HCT116 (cell line): ENCODE results near the gene P2RX7. TPM values are rescaled to one million over a fixed set of nuclear protein-coding genes. Genes with fewer than 3 reads are reported as not detected.

Source experiments
- ATAC-seq: fragments of 200-7000 bp; cut with Tn5 transposase; 2 replicates; pipeline ENCODE4 v1.9.1; 2020; ENCODE audit warnings: mild to moderate bottlenecking, moderate library complexity
- BruUV-seq: library from RNA; stranded (reverse); fragments of 400-500 nt; replicated peaks from 2 replicates; lab custom pipeline; 2021; lab: Mats Ljungman, UMichigan
- CTCF ChIA-PET: fragments of 300-600 bp; sonication (Branson Sonifier 250); formaldehyde crosslinking; loops from one replicate; lab custom pipeline; 2021; ENCODE audit warnings: antibody characterized with exemption; lab: Charles Lee
- POLR2A ChIA-PET: fragments of 300-600, 350-600 bp; sonication (Branson Sonifier 250); formaldehyde crosslinking; loops from one replicate; lab custom pipeline; 2021; ENCODE audit warnings: antibody characterized with exemption; lab: Charles Lee
- RAD21 ChIA-PET, 2 experiments: fragments of 300-600 bp; sonication (Branson Sonifier 250); formaldehyde crosslinking; loops; one replicate each; lab custom pipeline; 2023; ENCODE audit warnings: low total read pairs in 2 of 2; ENCODE audit not compliant: uncharacterized antibody in 2 of 2, unreplicated experiment in 2 of 2, low non-redundant PET in 1 of 2; lab: Charles Lee
- DNase-seq: peaks from one replicate; pipeline ENCODE4 v3.0.0-alpha.2; 2010; ENCODE audit warnings: low read depth, low spot score
- H2AFZ ChIP-seq: fragments of 200-600 bp; shearing (Covaris generic), sonication (generic); 2 replicates; pipeline ENCODE4 v1.6.1; 2017; ENCODE audit warnings: low read depth, mixed run types, mixed read lengths, antibody characterized with exemption, low read length; ENCODE audit not compliant: poor library complexity, severe bottlenecking
- H3K27ac ChIP-seq: 2 replicates; pipeline ENCODE4 v1.5.1; 2012; ENCODE audit warnings: low read depth, low read length
- H3K27me3 ChIP-seq: fragments of 200-600 bp; sonication (generic); 2 replicates; pipeline ENCODE4 v1.6.1; 2016; ENCODE audit warnings: mixed run types, low read length, mixed read lengths; ENCODE audit not compliant: insufficient read depth
- H3K36me3 ChIP-seq, 2 experiments: fragments of 200-500 bp in 1 of 2; fragments of 200-600 bp in 1 of 2; sonication (Bioruptor generic) in 1 of 2; sonication (generic) in 1 of 2; 2 replicates each; pipeline versions ENCODE4 v1.5.1 to v1.6.1; 2014 to 2016; ENCODE audit warnings: low read length in 2 of 2, inconsistent platforms in 1 of 2, mixed read lengths in 1 of 2, mixed run types in 1 of 2; ENCODE audit not compliant: insufficient read depth in 2 of 2, control insufficient read depth in 1 of 2
- H3K4me1 ChIP-seq, 2 experiments: fragments of 200-600 bp in 1 of 2; sonication (generic) in 1 of 2; 2 replicates each; pipeline versions ENCODE4 v1.5.1 to v1.6.1; 2012 to 2017; ENCODE audit warnings: low read length in 2 of 2, inconsistent platforms in 1 of 2, mild to moderate bottlenecking in 1 of 2, mixed read lengths in 1 of 2, mixed run types in 1 of 2, moderate library complexity in 1 of 2; ENCODE audit not compliant: insufficient read depth in 2 of 2, control insufficient read depth in 1 of 2
- H3K4me2 ChIP-seq: fragments of 200-600 bp; sonication (generic); 2 replicates; pipeline ENCODE4 v1.6.1; 2017; ENCODE audit warnings: mixed run types, low read length, mixed read lengths
- H3K4me3 ChIP-seq, 2 experiments: fragments of 200-600 bp in 1 of 2; sonication (generic) in 1 of 2; replicated peaks in 1 of 2; 2 replicates each; pipeline ENCODE4 v1.5.1; 2011 to 2016; ENCODE audit warnings: low read length in 2 of 2, control low read depth in 1 of 2, low read depth in 1 of 2, mild to moderate bottlenecking in 1 of 2, mixed read lengths in 1 of 2, mixed run types in 1 of 2
- H3K79me2 ChIP-seq: fragments of 200-600 bp; sonication (generic); 2 replicates; pipeline ENCODE4 v1.6.1; 2017; ENCODE audit warnings: mild to moderate bottlenecking, mixed run types, low read length, moderate library complexity, mixed read lengths; ENCODE audit not compliant: insufficient read depth
- H3K9ac ChIP-seq: fragments of 200-600 bp; sonication (generic); 2 replicates; pipeline ENCODE4 v1.6.1; 2016; ENCODE audit warnings: low read length, mixed read lengths
- H3K9me2 ChIP-seq: fragments of 200-600 bp; sonication (generic), shearing (Covaris generic); 2 replicates; pipeline ENCODE4 v1.6.1; 2017; ENCODE audit warnings: mixed run types, mild to moderate bottlenecking, moderate library complexity; ENCODE audit not compliant: insufficient read depth
- H3K9me3 ChIP-seq, 2 experiments: fragments of 200-500 bp in 1 of 2; fragments of 200-600 bp in 1 of 2; sonication (Bioruptor generic) in 1 of 2; sonication (generic) in 1 of 2; 2 replicates each; pipeline ENCODE4 v1.6.1; 2014 to 2017; ENCODE audit warnings: low read length in 2 of 2, mixed read lengths in 2 of 2, inconsistent platforms in 1 of 2, low read depth in 1 of 2, mild to moderate bottlenecking in 1 of 2, mixed run types in 1 of 2, moderate library complexity in 1 of 2; ENCODE audit not compliant: control insufficient read depth in 1 of 2, insufficient read depth in 1 of 2
- H4K20me1 ChIP-seq: fragments of 200-600 bp; sonication (generic), shearing (Covaris generic); 2 replicates; pipeline ENCODE4 v1.6.1; 2017; ENCODE audit warnings: mixed run types, mild to moderate bottlenecking, moderate library complexity; ENCODE audit not compliant: insufficient read depth
- EGR1 ChIP-seq: IDR thresholded peaks from 2 replicates; pipeline ENCODE4 v1.6.1; 2012; ENCODE audit warnings: low read depth
- ELF1 ChIP-seq: IDR thresholded peaks from 2 replicates; pipeline ENCODE4 v1.6.1; 2012; ENCODE audit warnings: low read depth, borderline replicate concordance
- EZH2 ChIP-seq: fragments of 200-600 bp; sonication (generic); IDR thresholded peaks from 2 replicates; pipeline ENCODE4 v1.6.1; 2017; ENCODE audit warnings: antibody characterized with exemption, mixed run types
- JUND ChIP-seq: IDR thresholded peaks from 2 replicates; pipeline ENCODE4 v1.6.1; 2012
- POLR2A ChIP-seq: IDR thresholded peaks from 2 replicates; pipeline ENCODE4 v1.7.0; 2011; ENCODE audit warnings: borderline replicate concordance; ENCODE audit not compliant: insufficient read depth, insufficient read length; ENCODE audit errors: extremely low read depth
- POLR2AphosphoS5 ChIP-seq: IDR thresholded peaks from 2 replicates; pipeline ENCODE4 v1.6.1; 2011; ENCODE audit warnings: mild to moderate bottlenecking, low read depth, low read length, moderate library complexity
- SP1 ChIP-seq: IDR thresholded peaks from 2 replicates; pipeline ENCODE4 v1.6.1; 2012; ENCODE audit warnings: low read depth
- TCF7L2 ChIP-seq: IDR thresholded peaks from 2 replicates; pipeline ENCODE4 v1.7.0; 2011; ENCODE audit warnings: borderline replicate concordance, inconsistent platforms; ENCODE audit not compliant: insufficient read depth, insufficient read length; ENCODE audit errors: extremely low read depth
- YY1 ChIP-seq: IDR thresholded peaks from 2 replicates; pipeline ENCODE4 v1.6.1; 2011; ENCODE audit warnings: low read length, low read depth, moderate library complexity, mild to moderate bottlenecking; ENCODE audit not compliant: insufficient replicate concordance; ENCODE audit errors: extremely low read depth
- ZNF274 ChIP-seq: fragments of 200-500 bp; sonication (Bioruptor generic); IDR thresholded peaks from 2 replicates; pipeline ENCODE4 v1.6.1; 2014; ENCODE audit warnings: mild to moderate bottlenecking, low read depth, low read length, inconsistent platforms
- intact Hi-C: fragments of 100-400 bp; cut with micrococcal nuclease; formaldehyde crosslinking; loops from 2 replicates; pipeline ENCODE4 v1.10.0; 2022
- total RNA-seq: library from RNA; stranded (reverse); gene quantifications from one replicate; pipeline ENCODE4 v1.2.1, GENCODE V29; 2021; ENCODE audit not compliant: unreplicated experiment
- TF ChIP-seq, protein P1 (sequence below): IDR thresholded peaks from 2 replicates; pipeline ENCODE4 v1.6.1; 2012
- TF ChIP-seq, protein P2 (sequence below): IDR thresholded peaks from 2 replicates; pipeline ENCODE4 v1.6.1; 2012; ENCODE audit warnings: low read depth
- TF ChIP-seq, protein P3 (sequence below), 3 experiments: fragments of 200-600 bp in 1 of 3; sonication (generic) in 1 of 3; IDR thresholded peaks in 2 of 3; conservative IDR thresholded peaks in 1 of 3; 2 replicates each; pipeline ENCODE4 v1.5.1; 2012 to 2017; ENCODE audit warnings: low read depth in 2 of 3, low read length in 2 of 3, antibody characterized with exemption in 1 of 3, borderline replicate concordance in 1 of 3, control low read depth in 1 of 3, mild to moderate bottlenecking in 1 of 3, mixed read lengths in 1 of 3, mixed run types in 1 of 3, moderate library complexity in 1 of 3; ENCODE audit not compliant: insufficient read depth in 1 of 3
- TF ChIP-seq, protein P4 (sequence below): IDR thresholded peaks from 2 replicates; pipeline ENCODE4 v1.6.1; 2012

The P2RX7 gene
- total RNA-seq, 1 experiment from 2014 or later = 1.5 TPM

DNA sequence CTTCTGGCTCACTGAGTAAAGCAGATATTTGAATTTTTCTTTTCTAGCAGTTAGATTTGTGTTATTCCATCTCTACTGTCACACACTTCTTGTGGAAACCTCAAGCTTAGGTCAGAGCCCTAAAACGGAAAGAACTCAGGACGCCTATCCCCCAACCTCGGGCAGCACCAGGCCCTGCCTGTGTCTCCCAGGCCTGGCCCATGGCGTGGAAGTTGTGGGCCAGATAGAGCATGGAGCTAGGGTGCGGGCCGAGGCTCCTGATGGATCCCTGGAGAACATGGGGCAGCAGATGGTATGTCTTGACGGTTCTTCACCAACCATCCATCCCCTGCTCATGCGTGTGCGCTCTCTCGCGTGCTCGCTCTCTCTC, 97.8 kb downstream of the P2RX7 start:
- no peaks in the 10 kb centered on the region for H3K27me3 ChIP-seq
- peaks cover 13 to 20% of the 10 kb centered on the region in 2 experiments for H3K4me1 ChIP-seq
- intact Hi-C loops = loop anchor here (1.0 to 5.0 kb wide), 3 partner anchors 118 to 223 kb away; no protein-coding TSS in a partner anchor
- H2AFZ ChIP-seq = no peak overlapping the region
- no peak overlapping the region for H3K4me3 ChIP-seq
- no peaks in the 10 kb centered on the region for H3K9me2 ChIP-seq
- TF ChIP-seq SP1 = no peak
- TF ChIP-seq, protein P1, sequence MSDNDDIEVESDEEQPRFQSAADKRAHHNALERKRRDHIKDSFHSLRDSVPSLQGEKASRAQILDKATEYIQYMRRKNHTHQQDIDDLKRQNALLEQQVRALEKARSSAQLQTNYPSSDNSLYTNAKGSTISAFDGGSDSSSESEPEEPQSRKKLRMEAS = no peak
- TF ChIP-seq POLR2A = no peak
- TF ChIP-seq JUND = no peak
- TF ChIP-seq, protein P2, sequence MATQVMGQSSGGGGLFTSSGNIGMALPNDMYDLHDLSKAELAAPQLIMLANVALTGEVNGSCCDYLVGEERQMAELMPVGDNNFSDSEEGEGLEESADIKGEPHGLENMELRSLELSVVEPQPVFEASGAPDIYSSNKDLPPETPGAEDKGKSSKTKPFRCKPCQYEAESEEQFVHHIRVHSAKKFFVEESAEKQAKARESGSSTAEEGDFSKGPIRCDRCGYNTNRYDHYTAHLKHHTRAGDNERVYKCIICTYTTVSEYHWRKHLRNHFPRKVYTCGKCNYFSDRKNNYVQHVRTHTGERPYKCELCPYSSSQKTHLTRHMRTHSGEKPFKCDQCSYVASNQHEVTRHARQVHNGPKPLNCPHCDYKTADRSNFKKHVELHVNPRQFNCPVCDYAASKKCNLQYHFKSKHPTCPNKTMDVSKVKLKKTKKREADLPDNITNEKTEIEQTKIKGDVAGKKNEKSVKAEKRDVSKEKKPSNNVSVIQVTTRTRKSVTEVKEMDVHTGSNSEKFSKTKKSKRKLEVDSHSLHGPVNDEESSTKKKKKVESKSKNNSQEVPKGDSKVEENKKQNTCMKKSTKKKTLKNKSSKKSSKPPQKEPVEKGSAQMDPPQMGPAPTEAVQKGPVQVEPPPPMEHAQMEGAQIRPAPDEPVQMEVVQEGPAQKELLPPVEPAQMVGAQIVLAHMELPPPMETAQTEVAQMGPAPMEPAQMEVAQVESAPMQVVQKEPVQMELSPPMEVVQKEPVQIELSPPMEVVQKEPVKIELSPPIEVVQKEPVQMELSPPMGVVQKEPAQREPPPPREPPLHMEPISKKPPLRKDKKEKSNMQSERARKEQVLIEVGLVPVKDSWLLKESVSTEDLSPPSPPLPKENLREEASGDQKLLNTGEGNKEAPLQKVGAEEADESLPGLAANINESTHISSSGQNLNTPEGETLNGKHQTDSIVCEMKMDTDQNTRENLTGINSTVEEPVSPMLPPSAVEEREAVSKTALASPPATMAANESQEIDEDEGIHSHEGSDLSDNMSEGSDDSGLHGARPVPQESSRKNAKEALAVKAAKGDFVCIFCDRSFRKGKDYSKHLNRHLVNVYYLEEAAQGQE = no peak
- TF ChIP-seq, protein P3, sequence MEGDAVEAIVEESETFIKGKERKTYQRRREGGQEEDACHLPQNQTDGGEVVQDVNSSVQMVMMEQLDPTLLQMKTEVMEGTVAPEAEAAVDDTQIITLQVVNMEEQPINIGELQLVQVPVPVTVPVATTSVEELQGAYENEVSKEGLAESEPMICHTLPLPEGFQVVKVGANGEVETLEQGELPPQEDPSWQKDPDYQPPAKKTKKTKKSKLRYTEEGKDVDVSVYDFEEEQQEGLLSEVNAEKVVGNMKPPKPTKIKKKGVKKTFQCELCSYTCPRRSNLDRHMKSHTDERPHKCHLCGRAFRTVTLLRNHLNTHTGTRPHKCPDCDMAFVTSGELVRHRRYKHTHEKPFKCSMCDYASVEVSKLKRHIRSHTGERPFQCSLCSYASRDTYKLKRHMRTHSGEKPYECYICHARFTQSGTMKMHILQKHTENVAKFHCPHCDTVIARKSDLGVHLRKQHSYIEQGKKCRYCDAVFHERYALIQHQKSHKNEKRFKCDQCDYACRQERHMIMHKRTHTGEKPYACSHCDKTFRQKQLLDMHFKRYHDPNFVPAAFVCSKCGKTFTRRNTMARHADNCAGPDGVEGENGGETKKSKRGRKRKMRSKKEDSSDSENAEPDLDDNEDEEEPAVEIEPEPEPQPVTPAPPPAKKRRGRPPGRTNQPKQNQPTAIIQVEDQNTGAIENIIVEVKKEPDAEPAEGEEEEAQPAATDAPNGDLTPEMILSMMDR (IDR thresholded peaks at IDR 0.05 in 2 of 3, conservative IDR thresholded peaks at IDR 0.05 in 1 of 3; ENCODE audit: borderline replicate concordance in 1 of 3, insufficient read depth in 1 of 3, low read depth in 2 of 3, low read length in 2 of 3) = no peak
- no peak for TF ChIP-seq ELF1
- no peak for TF ChIP-seq EZH2
- TF ChIP-seq EGR1 = no peak
- TF ChIP-seq, protein P4, sequence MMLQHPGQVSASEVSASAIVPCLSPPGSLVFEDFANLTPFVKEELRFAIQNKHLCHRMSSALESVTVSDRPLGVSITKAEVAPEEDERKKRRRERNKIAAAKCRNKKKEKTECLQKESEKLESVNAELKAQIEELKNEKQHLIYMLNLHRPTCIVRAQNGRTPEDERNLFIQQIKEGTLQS = no peak
- TF ChIP-seq YY1 = no peak
- TF ChIP-seq TCF7L2 = no peak
- TF ChIP-seq POLR2AphosphoS5 = no peak; the same call in none of the 2 replicates
- TF ChIP-seq ZNF274 = no peak
- RAD21 ChIA-PET = no interaction called here
- H3K9me3 ChIP-seq = no peaks in the 10 kb centered on the region
- DNase-seq = no peak
- peak overlapping the region; percentile 75 for H3K27ac ChIP-seq
- H4K20me1 ChIP-seq = no peaks in the 10 kb centered on the region
- no peaks in the 10 kb centered on the region for H3K79me2 ChIP-seq
- CTCF ChIA-PET = interaction anchor here (1.1 to 2.0 kb wide), 2 partner anchors 20 to 169 kb away, joined by 3 to 7 read pairs; no protein-coding TSS in a partner anchor
- ATAC-seq = peak; percentile 34
- peak overlapping the region; percentile 69 for H3K4me2 ChIP-seq
- peaks cover 0 to 2% of the 10 kb centered on the region in 2 experiments; a peak in 1 of 4 replicates for H3K36me3 ChIP-seq
- H3K9ac ChIP-seq = no peak overlapping the region
- POLR2A ChIA-PET = interaction anchor here (0.9 kb wide), 1 partner anchor 9 kb away, joined by 3 read pairs; no protein-coding TSS in a partner anchor
- no TSS peak for BruUV-seq
